HG03469 (cell line): ENCODE measurements around the gene CELSR1.
"Not testable (repeated sequence)": the region's sequence is repeated elsewhere in the genome, so short reads cannot be mapped to it uniquely, and the experiment has no call there.

ENCODE experiments used
- ATAC-seq: cut with Tn5 transposase; IDR thresholded peaks from one replicate; pipeline ENCODE4 v1.9.1; 2021; ENCODE audit warnings: mild to moderate bottlenecking, moderate library complexity, moderate number of reproducible peaks; ENCODE audit not compliant: unreplicated experiment

Gene CELSR1

GRCh38 chr22:46484156-46484860 lies 53.1 kb downstream of the CELSR1 start:
- no peak for ATAC-seq

- ATAC-seq, result no peak
These were observed 54.1 kb downstream of the CELSR1 start for GRCh38 chr22:46483353-46483752.

- ATAC-seq, result no peak
These were observed 55.3 kb downstream of the CELSR1 start for GRCh38 chr22:46482056-46482675.

GRCh38 chr22:46481386-46481785 lies 56.0 kb downstream of the CELSR1 start:
- ATAC-seq, result no peak

- ATAC-seq, result no peak
These were observed 57.0 kb downstream of the CELSR1 start for GRCh38 chr22:46480396-46480795.

- no peak for ATAC-seq
These were observed 58.4 kb downstream of the CELSR1 start for GRCh38 chr22:46479046-46479445.

GRCh38 chr22:46478083-46478551 lies 59.3 kb downstream of the CELSR1 start:
- no peak for ATAC-seq

GRCh38 chr22:46476547-46476941 lies 60.9 kb downstream of the CELSR1 start:
- no peak for ATAC-seq

GRCh38 chr22:46473896-46474557 lies 63.4 kb downstream of the CELSR1 start:
- ATAC-seq, result no peak

- ATAC-seq, result no peak
These were observed 64.2 kb downstream of the CELSR1 start for GRCh38 chr22:46473021-46473779.

GRCh38 chr22:46472722-46473016 lies 64.8 kb downstream of the CELSR1 start:
- no peak for ATAC-seq

- ATAC-seq, result no peak
These were observed 65.3 kb downstream of the CELSR1 start for GRCh38 chr22:46471901-46472721.

GRCh38 chr22:46471330-46471729 lies 66.1 kb downstream of the CELSR1 start:
- ATAC-seq, result not testable (repeated sequence)

- no peak for ATAC-seq
These were observed 67.7 kb downstream of the CELSR1 start for GRCh38 chr22:46469711-46470110.

- no peak for ATAC-seq
These were observed 70.4 kb downstream of the CELSR1 start for GRCh38 chr22:46467006-46467405.

- ATAC-seq, result no peak
These were observed 71.2 kb downstream of the CELSR1 start for GRCh38 chr22:46466255-46466676.

GRCh38 chr22:46465793-46466192 lies 71.6 kb downstream of the CELSR1 start:
- ATAC-seq, result no peak

GRCh38 chr22:46465345-46465720 lies 72.1 kb downstream of the CELSR1 start:
- no peak for ATAC-seq

GRCh38 chr22:46464701-46465344 lies 72.6 kb downstream of the CELSR1 start:
- no peak for ATAC-seq

GRCh38 chr22:46464296-46464695 lies 73.1 kb downstream of the CELSR1 start:
- ATAC-seq, result no peak
